Measurements from ENCODE around the gene PRSS22.
A peak's percentile ranks its signal among the peaks of the same experiment; 100 is the strongest.
"Not testable (repeated sequence)": the region's sequence is repeated elsewhere in the genome, so short reads cannot be mapped to it uniquely, and the experiment has no call there.

PRSS22 gene

GRCh38 chr16:2857451-2858244, at the start of gene PRSS22:
TSS of gene PRSS22 (minus strand) at chr16:2858170. CDS start at chr16:2858104, 66 bp downstream.
- Histone ChIP-seq H4K20me1 (ENCODE audit: insufficient read depth, low read length) (no peaks in the 10 kb centered on the region), H3K9me3 (ENCODE audit: insufficient read depth, low read length, severe bottlenecking) (peaks cover 6% of the 10 kb centered on the region), H3K27ac (ENCODE audit: low read length) (no peak within 1 kb of the TSS), H2AFZ (ENCODE audit: low read depth, low read length) (no peak within 1 kb of the TSS), H3K4me2 (ENCODE audit: insufficient read depth, low read length) (no peak within 1 kb of the TSS), H3K9ac (ENCODE audit: low read depth, low read length) (no peak within 1 kb of the TSS), H3K27me3 (ENCODE audit: insufficient read depth, low read length, poor library complexity) (peaks cover 13% of the 10 kb centered on the region), H3K4me1 (ENCODE audit: insufficient read depth, low read length) (no peaks in the 10 kb centered on the region), H3K4me3 (ENCODE audit: low read depth in 1 of 2, low read length in 2 of 2) (no peak within 1 kb of the TSS), H3K36me3 (ENCODE audit: insufficient read depth, low read length) (no peaks in the 10 kb centered on the region), H3K79me2 (ENCODE audit: insufficient read depth, low read length) (no peaks in the 10 kb centered on the region)
- no peak for DNase-seq
- ATAC-seq (ENCODE audit: insufficient read depth, low read depth): no peak
- TF ChIP-seq CTCF (IDR thresholded peaks at IDR 0.05; ENCODE audit: borderline replicate concordance, extremely low read depth, low read length, poor library complexity, severe bottlenecking): no peak
- TF ChIP-seq EZH2 (IDR thresholded peaks at IDR 0.05; ENCODE audit: borderline replicate concordance, low read depth, low read length, severe bottlenecking): no peak

- H3K79me2 ChIP-seq (ENCODE audit: insufficient read depth, low read length); H2AFZ ChIP-seq (ENCODE audit: low read depth, low read length); H3K9me3 ChIP-seq (ENCODE audit: insufficient read depth, low read length, severe bottlenecking); H4K20me1 ChIP-seq (ENCODE audit: insufficient read depth, low read length); H3K9ac ChIP-seq (ENCODE audit: low read depth, low read length); H3K36me3 ChIP-seq (ENCODE audit: insufficient read depth, low read length); H3K27ac ChIP-seq (ENCODE audit: low read length); H3K4me3 ChIP-seq (ENCODE audit: low read depth in 1 of 2, low read length in 2 of 2); H3K27me3 ChIP-seq (ENCODE audit: insufficient read depth, low read length, poor library complexity); H3K4me2 ChIP-seq (ENCODE audit: insufficient read depth, low read length); H3K4me1 ChIP-seq (ENCODE audit: insufficient read depth, low read length); ATAC-seq (ENCODE audit: insufficient read depth, low read depth): not testable (repeated sequence)
- TF ChIP-seq CTCF (IDR thresholded peaks at IDR 0.05; ENCODE audit: borderline replicate concordance, extremely low read depth, low read length, poor library complexity, severe bottlenecking): peak; percentile 52
- DNase-seq: peak; percentile 56
Observed at GRCh38 chr16:2907084-2907753, 49.2 kb upstream of the PRSS22 start.

DNA sequence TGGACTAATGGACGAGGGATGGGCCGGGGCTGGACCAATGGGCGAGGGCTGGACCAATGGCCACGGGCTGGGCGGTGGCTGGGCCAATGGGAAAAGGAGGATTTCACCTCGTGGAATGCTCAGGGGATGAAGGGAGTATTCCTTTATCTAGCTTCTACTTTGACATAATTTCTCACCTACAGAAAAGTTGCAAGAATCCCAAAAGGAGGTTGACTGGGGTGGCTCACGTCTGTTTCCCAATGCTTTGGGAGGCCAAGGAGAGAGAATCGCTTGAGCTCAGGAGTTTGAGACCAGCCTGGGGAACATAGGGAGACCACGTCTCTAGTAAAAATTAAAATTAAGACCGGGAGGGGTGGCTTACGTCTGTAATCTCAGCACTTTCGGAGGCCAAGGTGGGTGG, 48.0 kb upstream of the PRSS22 start:
- no peak for TF ChIP-seq EZH2 (IDR thresholded peaks at IDR 0.05; ENCODE audit: borderline replicate concordance, low read depth, low read length, severe bottlenecking)
- TF ChIP-seq CTCF (IDR thresholded peaks at IDR 0.05; ENCODE audit: borderline replicate concordance, extremely low read depth, low read length, poor library complexity, severe bottlenecking): no peak
- H3K4me3 ChIP-seq (ENCODE audit: low read depth in 1 of 2, low read length in 2 of 2): no peak overlapping the region
- no peaks in the 10 kb centered on the region for H3K9me3 ChIP-seq (ENCODE audit: insufficient read depth, low read length, severe bottlenecking)
- no peak overlapping the region for H3K9ac ChIP-seq (ENCODE audit: low read depth, low read length)
- H3K27ac ChIP-seq (ENCODE audit: low read length): no peak overlapping the region
- 0 out of 2 replicates have a peak, but pooled peaks cover 2% of the 10 kb centered on the region for H3K4me1 ChIP-seq (ENCODE audit: insufficient read depth, low read length)
- H3K4me2 ChIP-seq (ENCODE audit: insufficient read depth, low read length): no peak overlapping the region
- no peaks in the 10 kb centered on the region for H3K36me3 ChIP-seq (ENCODE audit: insufficient read depth, low read length)
- no peaks in the 10 kb centered on the region for H3K79me2 ChIP-seq (ENCODE audit: insufficient read depth, low read length)
- no peak for ATAC-seq (ENCODE audit: insufficient read depth, low read depth)
- no peaks in the 10 kb centered on the region for H3K27me3 ChIP-seq (ENCODE audit: insufficient read depth, low read length, poor library complexity)
- H4K20me1 ChIP-seq (ENCODE audit: insufficient read depth, low read length): no peaks in the 10 kb centered on the region
- no peak overlapping the region for H2AFZ ChIP-seq (ENCODE audit: low read depth, low read length)
- no peak for DNase-seq

Data from DND-41 (cell line).